Endothelial cell (in vitro differentiated cells): ENCODE measurements around the gene ZNF341. TPM values are rescaled to one million over a fixed set of nuclear protein-coding genes. Genes with fewer than 3 reads are reported as not detected.

Experiments used
- DNase-seq: peaks from one replicate; pipeline ENCODE4 v3.0.0; 2021; ENCODE audit warnings: low spot score
- H3K27ac Mint-ChIP-seq: one replicate; pipeline ENCODE4 v1.8.0; 2021; ENCODE audit warnings: mixed read lengths, inconsistent platforms; ENCODE audit not compliant: unreplicated experiment
- H3K27me3 Mint-ChIP-seq: one replicate; pipeline ENCODE4 v1.8.0; 2021; ENCODE audit warnings: mild to moderate bottlenecking, moderate library complexity, mixed read lengths, inconsistent platforms; ENCODE audit not compliant: unreplicated experiment
- H3K36me3 Mint-ChIP-seq: one replicate; pipeline ENCODE4 v1.8.0; 2021; ENCODE audit warnings: mild to moderate bottlenecking, low read depth, mixed read lengths, inconsistent platforms; ENCODE audit not compliant: unreplicated experiment
- H3K4me1 Mint-ChIP-seq: one replicate; pipeline ENCODE4 v1.8.0; 2021; ENCODE audit warnings: mild to moderate bottlenecking, mixed read lengths, inconsistent platforms; ENCODE audit not compliant: unreplicated experiment
- H3K4me3 Mint-ChIP-seq: one replicate; pipeline ENCODE4 v1.8.0; 2021; ENCODE audit warnings: mild to moderate bottlenecking, mixed read lengths, inconsistent platforms; ENCODE audit not compliant: unreplicated experiment
- H3K9me3 Mint-ChIP-seq: one replicate; pipeline ENCODE4 v1.8.0; 2021; ENCODE audit warnings: mixed read lengths, inconsistent platforms; ENCODE audit not compliant: unreplicated experiment
- CTCF ChIP-seq: fragments of 200-600 bp; sonication (generic); IDR thresholded peaks from one replicate; pipeline ENCODE4 v1.5.0; 2021; ENCODE audit warnings: antibody characterized with exemption; ENCODE audit not compliant: unreplicated experiment
- long read RNA-seq: library from polyadenylated mRNA; unstranded; transcript quantifications from one replicate; pipeline ENCODE4 v2.0.0, GENCODE V29; 2020; ENCODE audit not compliant: unreplicated experiment
- total RNA-seq: library from RNA; stranded (reverse); fragmentation: NEBNext Ultra II Directional; extraction: Animal tissue kit (Norgen Biotek cat#: 25700); gene quantifications from one replicate; pipeline ENCODE4 v1.2.1, GENCODE V29; 2021; ENCODE audit not compliant: unreplicated experiment

The ZNF341 gene
- total RNA-seq: 3.5 TPM
- long read RNA-seq, partial matches to known transcripts: 2 of 4 reads
- long read RNA-seq, other reads (novel, unspliced or antisense): 0 of 4 reads

- H3K27me3 Mint-ChIP-seq: peaks cover 2% of the 10 kb centered on the region
- H3K9me3 Mint-ChIP-seq: peaks cover 3% of the 10 kb centered on the region
- peaks cover 10% of the 10 kb centered on the region for H3K4me1 Mint-ChIP-seq
- peaks cover 3% of the 10 kb centered on the region for H3K36me3 Mint-ChIP-seq
- H3K27ac Mint-ChIP-seq: no peak within 1 kb of the TSS
- peak within 1 kb of the TSS; percentile 86 for H3K4me3 Mint-ChIP-seq
- peak; percentile 85 for TF ChIP-seq CTCF
- peak; percentile 87 for DNase-seq
Measured at GRCh38 chr20:33731693-33732165, at the start of gene ZNF341. ZNF341 (plus strand) TSS chr20:33731996; CDS start chr20:33732022, 26 bp downstream.

- TF ChIP-seq CTCF: no peak
- Mint-ChIP-seq H3K27ac (no peak overlapping the region), H3K27me3 (peaks cover 3% of the 10 kb centered on the region), H3K4me3 (peak overlapping the region; percentile 42), H3K36me3 (no peaks in the 10 kb centered on the region), H3K4me1 (peaks cover 4% of the 10 kb centered on the region), H3K9me3 (no peaks in the 10 kb centered on the region)
- DNase-seq: no peak
Measured at GRCh38 chr20:33684533-33685327, 47.1 kb upstream of the ZNF341 start.

DNA sequence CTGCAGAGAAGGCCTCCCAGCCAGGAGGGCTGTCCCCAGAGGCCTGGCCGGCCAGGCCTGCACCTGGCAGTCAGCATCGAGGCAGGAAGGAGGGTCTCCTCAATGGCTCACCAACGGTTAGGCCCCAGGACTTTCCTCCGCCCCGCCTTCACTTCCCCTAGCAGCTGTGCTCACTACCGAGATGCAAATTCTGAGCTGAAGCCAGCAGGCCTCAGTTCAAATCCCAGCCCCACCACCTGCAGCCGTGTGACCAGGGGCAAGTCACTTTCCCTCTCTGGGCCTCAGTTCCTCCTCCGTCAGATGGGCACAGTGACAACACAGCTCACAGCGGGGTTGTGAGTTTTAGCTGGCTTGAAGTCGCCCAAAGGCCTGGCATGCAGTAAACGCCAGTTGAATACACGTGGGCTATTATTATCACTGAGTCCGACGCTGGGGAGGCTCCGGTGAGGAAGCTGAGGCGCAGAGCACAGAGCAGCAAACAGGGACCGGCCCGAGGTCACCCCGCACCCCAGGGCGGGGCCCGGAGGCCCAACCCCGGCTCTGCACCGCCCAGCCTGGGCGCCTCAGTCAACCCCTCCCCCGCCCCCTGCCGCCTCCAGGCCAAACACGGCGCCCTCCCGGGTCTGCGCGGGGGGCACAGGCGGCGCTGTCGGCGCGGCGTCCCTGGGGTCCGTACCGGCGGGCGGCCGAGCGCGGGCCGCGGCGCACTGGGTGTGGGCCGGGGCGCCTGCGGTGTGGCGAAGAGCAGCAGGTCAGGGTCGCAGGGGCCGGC is 46.3 kb upstream of the ZNF341 start:
- Mint-ChIP-seq H3K27ac (no peak overlapping the region), H3K4me1 (peaks cover 7% of the 10 kb centered on the region), H3K9me3 (no peaks in the 10 kb centered on the region), H3K36me3 (no peaks in the 10 kb centered on the region), H3K27me3 (peaks cover 3% of the 10 kb centered on the region), H3K4me3 (peak overlapping the region; percentile 83)
- DNase-seq: no peak
- TF ChIP-seq CTCF: no peak

- Mint-ChIP-seq H3K27ac (peak within 1 kb of the TSS; percentile 40), H3K36me3 (no peaks in the 10 kb centered on the region), H3K27me3 (peaks cover 1% of the 10 kb centered on the region), H3K4me3 (peak within 1 kb of the TSS; percentile 83), H3K4me1 (peaks cover 7% of the 10 kb centered on the region), H3K9me3 (no peaks in the 10 kb centered on the region)
- TF ChIP-seq CTCF: peak; percentile 34
- DNase-seq: peak; percentile 98
Measured at GRCh38 chr20:33686100-33686983, 45.5 kb upstream of the ZNF341 start, which contains the start of gene E2F1. E2F1 (minus strand) TSS chr20:33686385; CDS start chr20:33686264, 121 bp downstream.
